Measurements from ENCODE around the gene TOMM7.
"Not testable (repeated sequence)": the region's sequence is repeated elsewhere in the genome, so short reads cannot be mapped to it uniquely, and the experiment has no call there.

The TOMM7 gene

DNA sequence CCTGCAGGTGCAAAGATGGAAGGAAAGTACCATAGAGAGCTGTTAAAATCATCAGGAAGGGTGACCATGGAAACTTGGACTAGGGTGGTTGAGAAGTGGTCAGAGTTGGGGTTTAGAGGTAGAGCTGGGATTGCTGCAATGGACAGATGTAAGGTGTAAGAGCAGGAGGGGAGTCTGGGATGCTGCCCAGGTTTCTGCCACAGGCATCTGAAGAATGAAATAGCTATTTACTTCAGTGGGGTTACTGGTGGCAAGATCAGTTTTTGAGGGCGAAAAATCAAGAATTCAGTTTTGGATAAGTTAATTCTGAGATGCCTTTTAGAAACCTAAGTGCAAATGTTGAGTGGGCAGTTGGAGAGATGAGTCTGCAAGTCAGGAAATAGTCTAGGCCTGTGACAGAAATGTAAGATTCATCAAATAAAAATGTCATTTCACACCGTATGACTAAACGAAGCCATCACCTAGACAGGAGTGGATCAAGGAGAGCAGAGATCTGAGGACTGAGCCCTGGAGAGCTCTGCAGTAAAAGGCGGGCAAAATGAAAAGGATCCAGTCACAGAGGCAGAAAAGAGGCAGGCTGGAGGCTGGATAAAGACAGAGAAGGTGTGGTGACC lies 22.7 kb upstream of the TOMM7 start:
- DNase-seq (ENCODE audit: insufficient read length, low spot score): no peak
- no peak for TF ChIP-seq CTCF (IDR thresholded peaks at IDR 0.05; ENCODE audit: insufficient read depth, missing control alignments)
- no peak for FAIRE-seq

- no peak for DNase-seq (ENCODE audit: insufficient read length, low spot score)
- no peak for FAIRE-seq
- TF ChIP-seq CTCF (IDR thresholded peaks at IDR 0.05; ENCODE audit: insufficient read depth, missing control alignments): no peak
Observed at GRCh38 chr7:22843681-22844309, 21.1 kb upstream of the TOMM7 start.

- FAIRE-seq (no peak), DNase-seq (ENCODE audit: insufficient read length, low spot score) (no peak)
- TF ChIP-seq CTCF (IDR thresholded peaks at IDR 0.05; ENCODE audit: insufficient read depth, missing control alignments): no peak
Observed at GRCh38 chr7:22842973-22843372, 20.3 kb upstream of the TOMM7 start.

- DNase-seq (ENCODE audit: insufficient read length, low spot score): no peak
- no peak for TF ChIP-seq CTCF (IDR thresholded peaks at IDR 0.05; ENCODE audit: insufficient read depth, missing control alignments)
- no peak for FAIRE-seq
Observed at GRCh38 chr7:22842383-22842941, 19.8 kb upstream of the TOMM7 start.

DNA sequence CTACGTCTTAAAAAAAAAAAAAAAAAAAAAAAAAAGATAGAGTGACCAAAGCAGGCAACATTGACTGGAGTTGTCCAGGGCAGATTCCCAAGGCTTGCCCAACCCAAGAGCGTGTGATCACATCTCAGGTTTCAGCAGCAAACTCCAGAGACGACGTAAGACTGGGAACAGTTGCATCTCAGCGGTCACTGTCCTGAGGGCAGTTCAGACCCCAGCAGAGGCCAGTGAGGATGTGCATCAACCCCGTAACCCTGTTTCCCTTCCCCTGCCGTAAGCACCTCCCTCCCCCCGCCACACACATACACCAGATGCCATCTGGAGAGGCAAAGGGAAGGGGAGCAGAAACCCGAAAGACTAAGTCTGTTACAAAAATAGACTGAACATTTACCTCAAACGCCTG lies 19.3 kb upstream of the TOMM7 start:
- FAIRE-seq (no peak), DNase-seq (ENCODE audit: insufficient read length, low spot score) (no peak)
- no peak for TF ChIP-seq CTCF (IDR thresholded peaks at IDR 0.05; ENCODE audit: insufficient read depth, missing control alignments)

DNA sequence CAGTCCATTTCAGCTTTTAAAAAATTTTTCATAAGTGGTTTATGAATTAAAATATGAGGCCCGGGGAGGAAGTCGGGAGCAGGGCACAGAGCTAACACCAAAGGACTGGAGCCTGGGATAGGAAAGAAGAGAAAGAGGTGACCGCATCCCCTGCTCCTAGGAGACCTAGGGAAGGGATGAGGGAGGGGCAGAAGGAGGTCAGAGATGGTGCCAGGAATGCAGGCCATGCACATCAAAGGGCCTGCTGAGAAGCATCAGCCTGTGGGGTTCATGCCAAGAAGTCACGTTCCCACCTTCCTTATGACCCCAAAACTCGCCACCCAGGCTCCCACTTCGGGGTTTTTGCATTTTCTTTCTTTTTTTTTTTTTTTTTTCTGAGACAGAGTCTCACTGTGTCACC lies 14.7 kb upstream of the TOMM7 start:
- FAIRE-seq (no peak), DNase-seq (ENCODE audit: insufficient read length, low spot score) (no peak)
- no peak for TF ChIP-seq CTCF (IDR thresholded peaks at IDR 0.05; ENCODE audit: insufficient read depth, missing control alignments)

DNA sequence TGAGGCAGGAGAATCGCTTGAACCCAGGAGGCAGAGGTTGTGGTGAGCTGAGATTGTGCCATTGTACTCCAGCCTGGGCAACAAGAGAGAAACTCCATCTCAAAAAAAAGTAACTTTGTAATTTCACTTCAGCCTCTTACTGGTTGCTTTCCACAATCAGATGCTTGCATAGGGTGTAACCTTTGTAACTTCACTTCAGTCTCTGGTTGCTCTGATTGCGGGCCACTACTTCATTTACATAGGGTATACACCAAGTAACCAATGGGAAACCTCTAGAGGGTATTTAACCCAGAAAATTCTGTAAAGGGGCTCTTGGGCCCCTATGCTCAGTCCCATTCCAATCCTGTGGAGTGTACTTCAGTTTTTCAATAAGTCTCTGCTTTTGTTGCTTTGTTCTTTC lies 13.9 kb upstream of the TOMM7 start:
- DNase-seq (ENCODE audit: insufficient read length, low spot score); FAIRE-seq: not testable (repeated sequence)
